Measurements from ENCODE around the gene CATSPER3.

CATSPER3 gene

DNA sequence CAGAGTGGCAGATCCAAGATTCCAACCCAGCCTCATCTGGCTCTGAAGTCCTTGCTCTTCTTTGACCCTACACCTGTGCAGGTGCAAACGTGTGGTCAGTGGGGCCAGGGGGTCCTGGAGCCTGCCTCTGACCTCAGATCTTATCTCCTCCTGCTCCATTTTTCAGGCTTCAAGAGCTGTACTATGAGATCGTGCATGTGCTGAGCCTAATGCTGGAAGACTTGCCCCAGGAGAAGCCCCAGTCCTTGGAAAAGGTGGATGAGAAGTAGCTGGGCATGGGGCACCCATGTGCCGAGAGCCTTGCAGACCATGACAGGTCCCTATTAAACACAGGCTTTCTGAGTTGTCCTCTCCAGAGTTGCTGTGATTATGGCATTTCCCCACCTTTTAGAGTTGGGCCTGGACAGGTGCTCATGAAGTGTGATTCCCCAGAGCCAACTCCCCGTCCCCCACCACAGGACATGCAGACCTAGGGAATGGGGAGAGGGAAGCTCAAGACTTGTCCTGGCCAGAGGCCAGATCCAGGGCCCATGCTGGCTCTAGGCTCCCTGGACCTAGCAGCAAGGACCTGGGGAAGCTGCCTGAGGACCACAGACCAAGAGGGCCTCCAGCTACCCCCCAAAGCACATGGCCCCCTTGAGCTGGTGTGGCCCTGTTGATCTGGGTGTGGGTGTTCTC, 43.8 kb downstream of the CATSPER3 start:
- DNase-seq (ENCODE audit: low spot score): no peak

DNA sequence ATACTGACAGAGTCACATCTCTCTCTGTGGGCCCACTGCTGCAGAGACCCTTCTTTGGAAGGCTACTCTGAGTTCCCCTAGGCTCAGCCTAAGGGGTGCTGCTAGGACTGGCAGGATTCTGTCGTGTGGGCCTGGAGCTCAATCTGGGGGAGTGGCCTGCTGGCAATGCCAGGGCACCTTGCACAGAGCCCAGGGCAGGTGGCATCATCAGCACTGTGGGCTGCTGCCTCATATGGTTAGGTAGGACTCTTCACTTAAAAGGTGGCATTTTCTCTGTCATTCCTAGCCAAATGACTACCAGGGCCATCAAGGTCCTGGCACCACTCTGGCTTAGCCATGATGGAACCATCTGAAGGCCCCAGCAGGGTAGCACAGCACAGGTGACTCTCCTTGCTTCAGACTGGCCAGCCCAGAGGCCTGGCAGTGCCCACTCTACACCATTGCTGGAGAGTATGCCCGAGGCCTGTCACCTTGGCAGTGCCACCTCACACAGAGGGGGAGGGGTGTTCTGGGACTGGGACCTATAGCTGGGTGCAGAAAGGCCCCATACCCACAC, 44.4 kb downstream of the CATSPER3 start:
- no peak for DNase-seq (ENCODE audit: low spot score)

DNA sequence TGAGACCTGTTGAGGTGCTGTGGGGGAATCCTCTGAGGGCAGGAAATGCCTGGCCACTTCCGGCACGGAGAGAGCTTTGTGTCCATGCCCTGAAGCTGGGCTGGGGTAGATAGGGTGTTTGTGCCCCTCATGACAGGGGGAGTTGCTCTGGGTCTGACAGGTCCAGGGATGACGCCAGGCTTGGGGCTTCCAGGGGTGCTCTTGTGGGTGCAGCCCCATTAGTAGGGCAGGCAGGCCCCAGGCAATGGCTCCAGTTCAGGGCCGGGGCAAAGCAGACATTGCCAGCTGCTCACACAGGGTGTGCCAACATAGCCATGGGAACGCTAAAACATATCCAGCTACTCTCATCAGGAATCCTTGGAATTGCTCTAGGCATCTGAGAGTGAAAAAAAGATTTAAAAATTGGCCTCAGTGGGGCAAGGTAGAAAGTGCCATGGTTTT, 45.3 kb downstream of the CATSPER3 start:
- DNase-seq (ENCODE audit: low spot score): peak; percentile 35

DNA sequence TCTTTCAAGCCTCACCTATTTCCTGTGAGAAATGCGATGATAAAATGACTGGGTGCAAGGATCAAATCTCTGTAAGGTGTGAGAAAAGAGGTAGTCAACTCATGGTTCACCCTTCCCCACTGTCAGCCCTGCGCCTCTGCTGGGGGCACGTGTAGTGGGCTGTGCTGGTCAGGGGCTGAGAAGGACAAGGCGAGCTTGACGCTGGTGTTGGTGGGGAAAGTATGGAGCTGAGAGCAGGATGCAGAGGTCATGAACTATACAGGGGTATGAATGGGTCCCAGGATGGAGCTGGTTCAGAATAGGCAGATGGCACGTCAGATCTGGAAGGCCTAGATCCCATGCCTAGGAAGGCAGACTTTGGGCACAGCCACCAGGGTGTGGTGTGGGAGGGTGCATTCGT, 45.7 kb downstream of the CATSPER3 start:
- no peak for DNase-seq (ENCODE audit: low spot score)

DNA sequence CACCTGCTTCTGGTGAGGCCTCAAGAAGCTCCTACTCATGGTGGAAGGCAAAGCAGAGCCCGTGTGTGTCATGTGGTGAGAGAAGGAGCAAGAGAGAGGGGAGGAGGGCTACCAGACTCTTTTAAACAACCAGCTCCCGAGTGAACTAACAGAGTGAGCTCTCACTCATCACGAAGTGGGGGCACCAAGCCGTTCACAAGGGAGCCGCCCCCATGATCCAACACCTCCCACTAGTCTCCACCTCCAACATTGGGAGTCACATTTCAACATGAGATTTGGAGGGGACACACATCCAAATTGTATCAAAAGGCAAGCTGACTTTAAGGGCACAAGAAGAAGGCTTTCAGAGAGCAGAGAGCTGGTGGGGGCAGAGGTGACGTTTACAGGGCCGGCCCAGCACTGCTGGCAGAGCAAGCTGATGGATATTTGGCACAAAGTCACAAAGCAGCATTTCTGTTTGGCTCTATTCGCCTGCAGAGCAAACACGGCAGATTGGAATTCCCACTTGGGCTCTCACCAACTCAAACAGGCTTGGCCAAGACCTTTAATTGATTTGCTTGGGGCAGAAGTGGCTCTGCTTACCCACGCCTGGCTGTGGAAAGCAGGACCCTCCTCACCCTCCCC, 46.4 kb downstream of the CATSPER3 start:
- DNase-seq (ENCODE audit: low spot score): peak; percentile 42

DNA sequence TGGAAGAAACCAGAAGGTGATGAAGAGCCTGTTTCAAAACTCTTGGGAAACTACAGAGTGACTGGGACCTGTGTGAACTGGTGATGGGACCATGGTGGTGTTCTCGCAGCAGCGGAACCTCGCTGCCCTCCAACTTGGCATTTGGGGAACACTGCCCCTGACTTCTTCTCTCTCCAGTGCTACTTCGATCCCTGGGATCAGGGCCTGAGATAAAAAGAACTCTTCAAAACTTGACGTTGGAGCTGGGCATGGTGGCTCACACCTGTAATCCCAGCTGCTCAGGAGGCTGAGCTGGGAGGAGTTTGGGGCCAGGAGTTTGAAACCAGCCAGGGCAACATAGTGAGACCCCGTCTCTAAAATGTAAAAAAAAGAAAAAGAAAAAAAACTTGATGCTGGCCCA, 48.2 kb downstream of the CATSPER3 start:
- no peak for DNase-seq (ENCODE audit: low spot score)

DNA sequence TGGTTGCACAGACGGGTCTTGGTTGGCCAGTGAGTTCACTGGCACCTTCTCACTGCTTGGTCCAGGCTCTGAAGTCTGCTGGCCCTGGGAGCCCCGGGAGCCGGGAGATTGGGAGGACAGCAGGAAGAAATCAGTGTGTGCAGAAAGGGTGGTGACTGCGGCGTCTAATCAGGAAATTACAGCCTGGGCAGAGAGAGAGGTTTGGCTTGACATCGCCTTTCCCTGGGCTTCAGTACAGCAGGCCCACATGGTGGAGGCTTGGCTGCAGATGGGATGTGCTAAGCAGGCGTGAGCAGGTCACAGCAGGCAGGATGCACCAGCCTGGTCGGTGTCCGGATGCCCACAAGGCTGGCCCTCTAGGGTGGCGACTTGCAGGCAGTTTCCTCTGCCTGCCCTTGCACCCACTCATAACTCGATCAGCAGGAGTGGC, 49.2 kb downstream of the CATSPER3 start:
- no peak for DNase-seq (ENCODE audit: low spot score)

DNA sequence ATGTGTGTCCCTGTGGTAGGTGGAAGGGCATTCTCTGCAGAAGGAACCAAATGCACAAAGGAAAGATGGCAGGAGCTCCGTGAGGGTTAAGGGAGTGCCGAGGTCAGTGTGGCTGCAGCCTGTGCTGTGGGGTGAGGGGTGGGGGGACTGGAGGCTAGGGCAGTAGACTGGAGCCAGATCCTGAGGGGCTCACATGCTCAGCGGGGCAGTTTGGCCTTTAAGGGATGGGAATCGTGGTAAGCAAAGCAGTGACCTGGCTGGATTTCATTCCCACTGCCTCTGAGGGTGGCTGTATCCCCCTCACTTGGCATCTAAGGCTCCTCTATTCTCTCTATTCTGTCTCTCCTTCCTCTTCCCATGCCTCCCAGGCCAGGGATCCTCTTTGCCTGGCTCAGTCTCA, 50.8 kb downstream of the CATSPER3 start:
- DNase-seq (ENCODE audit: low spot score): no peak

DNA sequence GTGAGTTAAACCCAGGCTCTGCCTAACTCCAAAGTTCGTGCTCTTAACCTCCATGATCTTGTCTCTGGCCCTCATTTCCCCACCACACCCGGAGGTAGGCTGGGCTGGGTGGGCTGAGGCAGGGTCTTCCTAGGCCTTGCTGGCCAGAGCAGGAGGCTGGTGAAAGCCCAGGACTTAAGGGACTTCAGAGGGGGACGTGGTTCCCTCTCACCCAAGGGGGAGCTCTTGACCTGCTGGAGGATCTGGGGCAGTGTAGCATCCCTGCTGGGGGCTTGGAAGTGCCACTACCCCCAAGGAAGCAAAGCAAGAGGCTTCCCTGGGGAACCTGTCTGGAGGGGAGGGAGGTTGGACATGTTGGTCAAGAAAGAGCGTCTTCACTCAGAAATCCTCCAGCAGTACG, 51.6 kb downstream of the CATSPER3 start:
- DNase-seq (ENCODE audit: low spot score): no peak

DNA sequence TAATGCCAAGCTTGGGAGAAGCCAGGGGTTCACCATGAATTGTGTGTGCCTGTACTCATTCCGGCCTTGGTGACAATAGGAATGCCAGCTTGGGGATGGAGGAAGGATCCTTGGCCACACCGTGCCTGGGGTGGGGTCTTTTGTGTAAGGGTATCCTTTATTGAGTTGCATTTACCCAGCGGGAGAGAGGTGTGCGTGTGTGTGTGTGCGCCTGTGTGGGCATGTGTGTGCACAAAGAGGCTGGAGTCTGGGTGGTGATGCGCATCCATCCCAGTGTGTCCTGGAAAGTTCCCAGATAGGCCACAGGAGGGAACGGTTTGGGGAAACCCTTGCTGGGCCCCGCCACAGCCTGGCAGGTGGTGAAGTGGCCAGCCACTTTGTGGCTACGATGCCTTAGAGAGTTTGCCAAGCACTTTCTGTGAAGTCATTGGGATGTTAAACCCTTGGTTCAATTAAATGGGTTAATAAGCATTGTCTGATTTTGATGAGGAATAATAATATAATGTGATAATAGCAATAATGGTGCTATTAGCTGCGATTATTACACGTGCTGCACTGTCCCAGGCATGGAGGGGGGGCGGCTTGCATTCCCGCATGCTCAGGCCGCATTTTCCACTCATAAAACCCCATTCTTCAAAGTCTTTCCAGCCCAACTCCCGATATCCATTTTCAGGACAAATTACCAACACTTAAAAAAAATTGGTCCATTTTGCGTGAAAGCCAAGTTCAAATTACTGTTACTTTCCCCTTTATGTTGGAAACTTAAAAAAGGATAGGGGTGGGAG, 52.6 kb downstream of the CATSPER3 start:
- DNase-seq (ENCODE audit: low spot score): no peak

DNA sequence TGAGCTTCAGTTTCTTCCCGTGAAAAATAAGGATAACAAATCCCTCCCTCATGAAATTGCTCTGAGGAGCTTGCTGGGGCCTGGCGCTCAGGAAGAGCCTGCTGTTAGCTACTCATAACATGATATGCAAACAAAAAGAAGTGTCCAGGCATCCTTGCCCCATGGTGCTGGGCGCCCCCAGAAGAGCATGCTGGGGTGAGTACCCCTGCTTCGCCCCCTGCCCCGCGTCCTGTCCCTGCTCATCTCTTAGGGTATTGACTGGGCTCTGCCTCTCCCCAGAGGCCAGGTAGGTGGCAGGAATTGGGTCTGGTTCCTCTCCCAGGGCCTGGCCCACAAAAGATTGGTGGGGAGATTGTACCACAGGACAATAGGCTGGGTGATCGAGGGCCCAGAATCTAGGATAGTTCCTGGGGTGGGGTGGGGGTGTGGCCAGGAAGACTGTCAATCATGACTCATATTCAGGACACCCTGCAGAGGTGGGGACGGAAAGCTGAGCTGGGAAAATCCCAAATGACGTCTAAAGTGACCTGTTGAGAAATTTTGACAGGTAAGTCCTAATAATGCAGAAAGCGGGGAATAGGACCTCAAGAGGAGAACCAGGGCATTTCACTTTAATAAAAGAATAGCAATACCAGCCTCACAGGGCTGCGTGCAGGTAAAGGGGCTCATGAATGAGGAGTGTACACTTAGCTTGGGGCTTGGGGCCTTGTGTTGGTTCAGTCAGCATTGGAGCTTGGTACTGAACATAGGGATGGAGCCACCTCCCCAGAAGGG, 57.4 kb downstream of the CATSPER3 start:
- DNase-seq (ENCODE audit: low spot score): no peak

DNA sequence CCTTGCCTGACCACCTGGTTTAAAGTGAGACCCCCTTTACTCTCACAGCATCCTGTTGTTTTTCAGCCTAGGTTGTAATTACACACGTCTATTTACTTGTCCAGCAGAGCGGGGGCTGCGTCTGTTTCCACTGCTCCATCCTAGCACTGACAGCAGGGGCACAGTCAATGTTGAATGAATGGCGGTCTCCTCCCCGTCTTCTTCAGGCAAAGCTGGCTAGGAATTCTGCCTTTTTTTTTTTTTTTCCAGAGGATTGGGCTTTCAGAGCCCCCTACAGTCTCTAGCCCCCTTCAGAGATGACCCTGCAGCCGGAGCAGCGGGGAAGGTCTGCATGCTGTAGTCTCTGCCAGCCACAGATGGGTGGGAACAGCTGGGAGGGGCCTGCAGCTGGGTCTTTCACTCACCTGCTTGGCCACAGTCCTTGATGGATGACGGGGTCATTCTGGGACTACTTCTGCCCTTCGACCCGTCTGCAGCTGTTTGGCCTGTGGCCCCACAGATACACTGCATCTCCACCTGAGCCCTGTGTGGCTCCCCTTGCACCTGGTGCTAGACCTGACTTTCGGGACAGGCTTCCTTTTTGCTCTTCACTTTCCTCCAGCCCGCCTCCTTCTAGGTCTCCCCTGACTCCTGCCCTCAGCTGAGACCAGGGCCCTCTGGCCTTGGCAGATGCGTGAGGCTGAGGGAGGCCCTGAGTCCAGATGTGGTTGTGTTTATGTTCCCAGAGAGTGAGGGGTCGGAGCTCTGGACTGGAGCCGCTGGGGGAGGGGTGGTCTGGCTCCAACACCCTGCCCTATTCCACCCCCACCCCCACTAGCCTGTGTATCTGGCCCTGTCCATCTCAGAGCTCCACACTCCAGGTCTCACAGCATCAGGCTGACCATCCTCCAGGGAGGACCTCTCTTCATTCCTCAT, 58.3 kb downstream of the CATSPER3 start:
- no peak for DNase-seq (ENCODE audit: low spot score)

DNA sequence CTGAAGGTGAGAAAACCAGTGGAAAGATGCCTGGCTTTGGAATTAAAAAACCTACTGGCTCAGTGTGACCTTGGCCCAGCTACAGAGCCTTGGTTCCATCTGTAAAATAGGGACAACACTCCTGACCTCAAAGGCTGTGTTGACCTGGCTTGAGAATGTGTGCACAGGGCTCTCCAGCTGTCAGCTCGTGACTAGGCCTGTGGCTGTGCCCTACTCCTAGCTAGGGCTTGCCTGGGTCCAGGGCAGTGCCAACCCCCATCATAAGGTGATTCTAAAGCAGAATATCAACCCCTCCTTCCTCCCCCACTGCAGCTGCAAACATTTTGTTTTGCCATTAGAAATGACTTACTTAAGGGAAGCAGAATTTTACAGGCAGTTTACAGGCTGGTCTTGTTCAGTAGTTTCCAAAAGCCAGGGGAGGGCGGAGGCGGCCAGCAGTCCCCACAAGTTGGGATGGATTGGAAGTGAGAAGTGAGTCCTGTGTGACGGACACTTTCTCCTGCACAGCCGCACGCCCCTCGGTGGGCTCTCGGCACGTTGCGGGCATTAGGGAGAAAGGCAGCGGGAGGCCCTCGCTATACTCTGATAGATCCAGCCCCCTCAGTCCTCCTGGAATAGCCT, 59.0 kb downstream of the CATSPER3 start:
- DNase-seq (ENCODE audit: low spot score): no peak

DNA sequence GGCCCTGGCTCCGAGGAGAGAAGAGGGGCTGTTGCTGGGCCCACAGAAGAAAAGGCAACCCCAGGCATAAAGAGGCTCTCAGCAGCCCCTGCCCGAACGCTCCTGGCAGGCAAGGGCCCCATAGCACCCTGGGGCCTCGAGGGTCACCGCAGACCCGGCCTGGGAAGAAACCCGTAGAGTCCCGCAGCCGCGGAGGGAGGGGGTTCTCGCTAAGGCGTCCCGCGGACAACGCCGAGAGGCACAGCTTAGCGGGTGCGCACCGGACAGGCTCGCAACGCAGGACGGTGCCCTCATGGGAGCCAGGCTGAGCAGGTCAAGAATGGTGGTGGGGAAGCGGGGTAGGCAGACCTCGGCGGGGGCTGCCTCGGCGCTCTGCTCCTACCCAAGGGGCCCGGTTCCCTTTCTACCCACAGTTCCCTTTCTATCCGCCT, 59.6 kb downstream of the CATSPER3 start:
- no peak for DNase-seq (ENCODE audit: low spot score)

DNA sequence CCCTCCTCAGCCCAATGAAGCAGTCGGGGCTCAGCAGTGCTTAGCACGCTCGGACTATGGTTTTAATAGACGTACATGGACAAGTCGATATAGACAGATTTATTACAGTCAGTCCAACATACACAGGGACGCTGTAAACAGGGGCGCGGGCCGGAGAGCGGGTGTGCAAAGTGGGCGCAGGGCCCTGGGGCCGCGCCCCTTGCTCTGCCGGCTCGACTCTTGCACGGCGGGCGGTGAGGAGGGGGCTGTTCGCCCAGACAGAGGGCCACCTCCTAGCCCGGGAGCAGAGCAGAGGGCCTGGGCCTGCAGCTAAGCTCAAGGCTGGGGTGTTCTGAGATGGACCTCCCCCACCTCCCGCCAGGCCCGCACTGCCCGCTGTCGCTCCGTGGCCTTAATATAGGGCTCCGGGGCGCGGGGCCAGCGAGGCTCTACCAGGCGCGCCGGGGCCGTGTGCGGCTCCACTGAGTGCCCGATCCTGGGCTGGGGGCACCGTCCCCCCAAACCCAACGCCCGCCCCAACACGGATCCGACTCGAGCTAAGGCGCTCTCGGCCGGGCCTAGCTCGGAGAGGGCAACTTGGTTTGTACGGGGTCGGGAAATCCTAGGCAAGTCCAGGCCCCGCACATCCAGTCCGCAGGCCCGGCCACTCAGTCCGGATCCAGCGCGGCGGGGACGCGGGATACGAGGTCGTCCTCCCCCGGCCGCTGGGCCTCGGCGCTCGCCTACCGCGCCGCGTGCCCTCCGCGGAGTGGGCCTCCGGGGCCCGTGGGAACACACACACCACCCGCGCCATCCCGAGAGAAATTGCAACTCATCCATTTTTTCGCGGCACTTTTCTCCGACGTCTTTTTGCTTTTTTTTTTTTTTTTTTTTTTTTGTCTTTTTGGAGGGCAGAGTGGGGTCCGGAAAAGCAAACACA, 60.2 kb downstream of the CATSPER3 start:
- DNase-seq (ENCODE audit: low spot score): no peak

DNA sequence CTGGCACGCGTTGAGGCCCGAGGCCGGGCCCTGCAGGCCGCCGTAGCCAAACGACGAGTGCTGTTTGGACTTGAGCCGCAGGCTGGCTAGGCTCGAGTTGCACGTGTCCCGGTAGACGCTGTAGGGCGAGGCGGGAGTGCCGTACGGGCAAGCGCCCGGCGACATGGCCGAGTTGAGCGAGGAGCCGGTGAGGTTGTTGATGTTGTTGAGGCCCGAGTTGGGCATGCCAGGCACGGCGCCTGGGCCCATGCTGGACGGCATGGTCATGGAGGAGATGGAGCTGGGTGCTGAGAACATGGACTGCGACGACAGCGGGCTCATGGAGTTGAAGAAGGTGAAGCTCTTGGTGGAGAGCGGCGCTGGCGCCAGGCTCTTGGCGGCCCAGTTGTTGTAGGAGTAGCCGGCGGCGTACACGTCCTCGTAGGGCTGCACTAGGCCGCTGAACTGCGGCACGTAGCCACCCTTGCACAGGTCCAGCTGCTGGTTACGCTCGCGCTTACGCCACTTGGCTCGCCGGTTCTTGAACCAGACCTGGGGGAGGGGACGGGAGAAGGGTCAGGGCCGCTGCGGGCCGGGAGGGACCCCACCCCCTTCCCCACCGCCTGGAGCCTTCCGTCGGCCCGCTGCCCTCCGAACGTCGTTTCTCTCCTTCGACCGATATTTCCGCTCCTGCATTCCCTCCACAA, 61.2 kb downstream of the CATSPER3 start:
- no peak for DNase-seq (ENCODE audit: low spot score)

DNA sequence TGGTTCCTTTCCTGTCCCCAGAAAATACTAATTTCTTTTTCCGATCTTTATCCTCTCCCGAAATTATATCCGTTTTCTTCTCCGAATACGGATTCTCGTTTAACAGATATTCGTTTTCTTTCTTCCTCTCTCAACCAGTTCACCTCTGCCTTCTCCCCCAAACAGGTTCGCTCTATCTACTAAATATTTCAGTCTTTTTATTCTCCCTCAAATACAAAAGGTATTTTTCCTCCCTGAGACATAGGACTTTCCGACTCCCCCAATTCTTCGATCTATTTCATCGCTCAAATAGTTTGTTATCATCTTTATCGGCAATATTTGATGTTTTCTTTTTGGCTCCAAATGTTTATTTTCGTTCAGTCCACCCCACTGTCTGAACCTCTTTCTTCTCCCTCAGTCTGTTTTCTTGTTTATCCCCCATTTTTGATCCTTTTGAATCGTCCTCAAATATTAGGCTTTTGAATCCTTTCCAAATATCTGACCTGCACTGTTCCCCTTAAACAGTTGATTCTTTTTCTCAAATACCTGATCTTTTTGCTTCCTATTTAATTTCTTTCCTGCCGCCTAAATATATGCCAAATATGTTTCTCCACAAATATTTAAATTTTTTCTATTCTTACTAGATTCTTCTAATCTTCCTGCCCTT, 61.9 kb downstream of the CATSPER3 start:
- no peak for DNase-seq (ENCODE audit: low spot score)
